ENCODE measurements around the gene BMAL1. TPM values are rescaled to one million over a fixed set of nuclear protein-coding genes. Genes with fewer than 3 reads are reported as not detected.

Gene BMAL1
- total RNA-seq, 2 experiments from 2014 or later: 36.0 to 41.0 TPM

GRCh38 chr11:13332124-13332523 lies 54.5 kb downstream of the BMAL1 start:
- POLR2A ChIA-PET: interaction anchor here (1.5 kb wide), 1 partner anchor 54 kb away, joined by 4 read pairs; no protein-coding TSS in a partner anchor
- peaks cover 25% of the 10 kb centered on the region for H3K36me3 Mint-ChIP-seq (ENCODE audit: low read depth)
- no peak overlapping the region for H3K27ac Mint-ChIP-seq
- H3K9me3 Mint-ChIP-seq: no peaks in the 10 kb centered on the region
- H3K4me1 Mint-ChIP-seq: peaks cover 51% of the 10 kb centered on the region
- H3K27me3 Mint-ChIP-seq: no peaks in the 10 kb centered on the region
- CTCF ChIA-PET: interaction anchor here (1.0 to 2.0 kb wide), 3 partner anchors 11 to 122 kb away, joined by 3 to 5 read pairs (median 3); no protein-coding TSS in a partner anchor
- no peak for DNase-seq
- no peak overlapping the region for H3K4me3 Mint-ChIP-seq

DNA sequence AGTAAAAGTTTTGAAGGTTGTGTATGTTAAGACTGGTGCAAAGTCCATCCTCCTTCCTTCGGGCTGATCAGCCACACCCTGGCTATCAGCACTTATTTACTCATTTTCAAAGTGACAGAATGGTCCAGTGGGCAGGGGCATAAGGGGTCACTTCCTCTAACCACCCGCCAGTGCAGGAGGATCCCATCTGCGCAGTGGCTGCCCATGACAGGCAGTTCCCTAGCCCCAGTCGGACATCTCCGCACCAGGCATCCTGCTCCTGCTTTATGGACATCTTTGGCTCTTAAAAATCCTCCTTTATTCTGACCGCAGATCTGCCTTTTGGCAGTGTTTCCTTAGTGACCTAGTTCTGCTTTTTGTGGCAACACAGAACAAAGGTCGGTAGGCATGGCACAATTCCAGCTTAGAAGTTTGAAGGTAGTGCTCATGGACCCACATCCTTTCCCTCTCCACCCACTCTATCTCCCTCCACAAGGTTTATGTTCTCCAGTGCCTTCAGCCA lies 55.9 kb downstream of the BMAL1 start:
- peaks cover 59% of the 10 kb centered on the region for H3K4me1 Mint-ChIP-seq
- DNase-seq: no peak
- peaks cover 14% of the 10 kb centered on the region for H3K36me3 Mint-ChIP-seq (ENCODE audit: low read depth)
- POLR2A ChIA-PET: no interaction called here
- CTCF ChIA-PET: interaction anchor here (1.4 to 2.0 kb wide), 2 partner anchors 10 to 85 kb away, joined by 3 to 5 read pairs; no protein-coding TSS in a partner anchor
- H3K27ac Mint-ChIP-seq: no peak overlapping the region
- H3K9me3 Mint-ChIP-seq: no peaks in the 10 kb centered on the region
- H3K27me3 Mint-ChIP-seq: no peaks in the 10 kb centered on the region
- no peak overlapping the region for H3K4me3 Mint-ChIP-seq

DNA sequence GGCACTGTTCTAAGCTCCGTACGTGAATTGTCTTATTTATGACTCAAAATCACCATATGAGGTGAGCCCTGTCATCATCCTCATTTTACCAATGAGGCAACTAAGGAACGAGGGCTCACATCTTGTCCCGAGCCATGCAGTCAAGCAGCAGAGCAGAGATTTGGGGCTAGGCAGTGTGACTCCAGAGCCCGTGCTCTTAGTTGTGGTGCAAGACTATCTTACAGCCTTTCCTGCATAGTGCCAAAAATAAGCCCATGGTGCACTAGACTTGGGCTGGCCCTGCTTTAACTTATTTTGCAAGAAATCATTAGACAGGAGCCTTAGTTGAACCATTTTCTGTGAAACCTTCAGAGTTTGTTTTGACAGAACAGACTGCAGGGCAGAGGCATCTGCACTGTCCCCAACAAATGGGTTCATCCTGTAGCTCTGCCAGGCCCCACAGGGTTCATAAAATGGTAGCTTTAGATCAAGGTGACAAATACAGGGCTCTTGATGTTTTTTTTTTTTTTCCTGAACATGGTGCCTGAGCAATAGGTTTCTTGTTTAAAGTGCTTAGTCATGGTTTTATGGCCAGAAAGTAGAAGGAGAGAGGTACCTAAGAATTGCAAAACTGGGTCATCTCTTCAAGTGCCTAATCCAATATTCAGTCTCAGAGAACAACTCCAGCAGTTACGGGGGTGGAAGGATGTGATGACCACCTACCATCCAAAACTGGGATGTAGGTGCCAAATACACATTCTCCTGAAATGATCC lies 56.6 kb downstream of the BMAL1 start:
- Mint-ChIP-seq H3K27me3 (no peaks in the 10 kb centered on the region), H3K27ac (peak overlapping the region; percentile 14)

GRCh38 chr11:13335319-13335718 lies 57.7 kb downstream of the BMAL1 start:
- DNase-seq: peak; percentile 74
- no peaks in the 10 kb centered on the region for H3K27me3 Mint-ChIP-seq
- CTCF ChIA-PET: interaction anchor here (0.6 to 4.2 kb wide), 30 partner anchors 8 to 639 kb away, joined by 3 to 35 read pairs (median 6); partner anchors contain the start of gene BTBD10
- POLR2A ChIA-PET: interaction anchor here (0.8 to 1.1 kb wide), 5 partner anchors 56 to 129 kb away, joined by 3 to 4 read pairs (median 3); no protein-coding TSS in a partner anchor
- H3K4me1 Mint-ChIP-seq: peaks cover 68% of the 10 kb centered on the region
- H3K4me3 Mint-ChIP-seq: no peak overlapping the region
- no peak overlapping the region for H3K27ac Mint-ChIP-seq
- H3K36me3 Mint-ChIP-seq (ENCODE audit: low read depth): peaks cover 3% of the 10 kb centered on the region
- H3K9me3 Mint-ChIP-seq: no peaks in the 10 kb centered on the region

More for the DNA sequence above, 56.6 kb downstream of the BMAL1 start:
- Mint-ChIP-seq H3K36me3 (ENCODE audit: low read depth) (peaks cover 9% of the 10 kb centered on the region), H3K4me1 (peaks cover 66% of the 10 kb centered on the region), H3K4me3 (no peak overlapping the region), H3K9me3 (no peaks in the 10 kb centered on the region)
- CTCF ChIA-PET: interaction anchor here (0.9 to 4.2 kb wide), 10 partner anchors 8 to 126 kb away, joined by 3 to 35 read pairs (median 6); no protein-coding TSS in a partner anchor
- no peak for DNase-seq
- POLR2A ChIA-PET: no interaction called here

GRCh38 chr11:13336246-13336878 lies 58.8 kb downstream of the BMAL1 start:
- H3K27ac Mint-ChIP-seq: no peak overlapping the region
- POLR2A ChIA-PET: interaction anchor here (1.0 kb wide), 1 partner anchor 58 kb away, joined by 3 read pairs; no protein-coding TSS in a partner anchor
- CTCF ChIA-PET: interaction anchor here (0.5 to 4.2 kb wide), 20 partner anchors 9 to 370 kb away, joined by 3 to 35 read pairs (median 8); no protein-coding TSS in a partner anchor
- H3K4me1 Mint-ChIP-seq: peaks cover 77% of the 10 kb centered on the region
- H3K27me3 Mint-ChIP-seq: no peaks in the 10 kb centered on the region
- no peaks in the 10 kb centered on the region for H3K9me3 Mint-ChIP-seq
- peaks cover 8% of the 10 kb centered on the region for H3K36me3 Mint-ChIP-seq (ENCODE audit: low read depth)
- no peak overlapping the region for H3K4me3 Mint-ChIP-seq
- DNase-seq: no peak

- no peaks in the 10 kb centered on the region for H3K9me3 Mint-ChIP-seq
- no peak for DNase-seq
- H3K27me3 Mint-ChIP-seq: no peaks in the 10 kb centered on the region
- H3K36me3 Mint-ChIP-seq (ENCODE audit: low read depth): peaks cover 10% of the 10 kb centered on the region
- H3K4me1 Mint-ChIP-seq: peaks cover 67% of the 10 kb centered on the region
- ChIA-PET CTCF (interaction anchor here (0.9 to 4.2 kb wide), 7 partner anchors 18 to 128 kb away, joined by 3 to 35 read pairs (median 6); no protein-coding TSS in a partner anchor), POLR2A (interaction anchor here (0.9 to 4.0 kb wide), 7 partner anchors 12 to 130 kb away, joined by 3 to 29 read pairs (median 9); partner anchors contain the start of genes BMAL1 and BTBD10)
- peak overlapping the region; percentile 86 for H3K27ac Mint-ChIP-seq
- peak overlapping the region; percentile 78 for H3K4me3 Mint-ChIP-seq
These were observed 60.4 kb downstream of the BMAL1 start for GRCh38 chr11:13338019-13338426.

- ChIA-PET POLR2A (interaction anchor here (0.9 to 4.0 kb wide), 10 partner anchors 9 to 130 kb away, joined by 3 to 29 read pairs (median 5); partner anchors contain the start of genes BMAL1 and BTBD10), CTCF (interaction anchor here (0.9 to 4.2 kb wide), 8 partner anchors 19 to 129 kb away, joined by 3 to 35 read pairs (median 5); no protein-coding TSS in a partner anchor)
- H3K27ac Mint-ChIP-seq: peak overlapping the region; percentile 86
- H3K4me3 Mint-ChIP-seq: peak overlapping the region; percentile 78
- H3K9me3 Mint-ChIP-seq: no peaks in the 10 kb centered on the region
- DNase-seq: peak; percentile 44
- no peaks in the 10 kb centered on the region for H3K27me3 Mint-ChIP-seq
- peaks cover 10% of the 10 kb centered on the region for H3K36me3 Mint-ChIP-seq (ENCODE audit: low read depth)
- H3K4me1 Mint-ChIP-seq: peaks cover 61% of the 10 kb centered on the region
These were observed 61.0 kb downstream of the BMAL1 start for GRCh38 chr11:13338427-13339069.

DNA sequence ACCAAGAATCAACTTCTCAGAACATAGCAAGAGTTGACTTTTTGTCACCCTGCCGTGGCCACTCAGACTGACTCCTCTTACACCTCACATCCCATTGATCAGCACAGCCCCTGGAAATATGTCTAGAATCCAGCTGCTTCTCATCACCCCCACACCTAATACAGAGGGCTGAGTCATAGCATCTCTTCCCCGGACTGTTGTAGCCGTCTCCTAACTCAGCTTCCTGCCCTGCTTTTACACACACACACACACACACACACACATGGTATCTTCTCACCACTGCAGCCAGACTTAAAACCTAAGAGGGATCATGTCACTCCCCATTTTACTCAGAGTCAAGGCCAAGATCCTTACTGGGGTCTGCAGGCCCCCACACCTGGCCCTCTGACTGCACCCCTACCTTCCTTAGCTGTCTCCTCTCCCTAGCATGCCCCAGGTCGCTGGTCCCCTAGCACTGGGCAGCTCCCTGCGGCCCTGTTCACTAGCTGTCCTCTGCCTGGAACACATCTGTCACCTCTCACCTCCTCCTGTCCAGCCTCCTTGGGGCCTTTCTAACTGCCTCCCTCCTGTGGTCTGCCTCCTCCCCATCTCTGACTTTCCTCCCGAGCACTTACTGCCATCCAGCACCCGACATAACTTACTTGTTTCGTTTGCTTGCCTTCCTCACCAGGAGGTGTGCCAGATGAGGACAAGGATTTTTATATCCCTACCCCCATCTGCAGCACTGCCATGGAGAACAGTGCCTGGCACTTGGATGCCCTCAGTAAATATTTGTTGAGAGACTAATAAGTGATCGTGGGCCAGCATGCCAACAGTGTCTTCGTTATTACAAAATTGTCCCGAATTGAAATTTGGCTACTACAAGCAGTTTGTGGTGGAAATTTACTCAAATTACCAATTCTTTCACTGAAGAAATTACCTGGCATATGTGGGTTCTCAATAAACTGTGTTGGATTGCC lies 61.9 kb downstream of the BMAL1 start:
- H3K9me3 Mint-ChIP-seq: no peaks in the 10 kb centered on the region
- ChIA-PET CTCF (interaction anchor here (1.4 to 2.8 kb wide), 2 partner anchors 60 to 101 kb away, joined by 4 to 14 read pairs; no protein-coding TSS in a partner anchor), POLR2A (interaction anchor here (1.0 to 4.0 kb wide), 6 partner anchors 8 to 125 kb away, joined by 4 to 29 read pairs (median 8); partner anchors contain the start of genes BMAL1 and BTBD10)
- peaks cover 11% of the 10 kb centered on the region for H3K36me3 Mint-ChIP-seq (ENCODE audit: low read depth)
- H3K4me1 Mint-ChIP-seq: peaks cover 55% of the 10 kb centered on the region
- DNase-seq: peak; percentile 62
- H3K27me3 Mint-ChIP-seq: no peaks in the 10 kb centered on the region
- peak overlapping the region; percentile 28 for H3K4me3 Mint-ChIP-seq
- H3K27ac Mint-ChIP-seq: peak overlapping the region; percentile 86

GRCh38 chr11:13341026-13341425 lies 63.4 kb downstream of the BMAL1 start:
- Mint-ChIP-seq H3K27ac (no peak overlapping the region), H3K4me3 (no peak overlapping the region), H3K9me3 (no peaks in the 10 kb centered on the region), H3K27me3 (no peaks in the 10 kb centered on the region), H3K4me1 (peaks cover 52% of the 10 kb centered on the region), H3K36me3 (ENCODE audit: low read depth) (peaks cover 11% of the 10 kb centered on the region)
- ChIA-PET POLR2A (interaction anchor here (4.0 kb wide), 1 partner anchor 62 kb away, joined by 29 read pairs; the partner anchor contains the start of gene BMAL1), CTCF (interaction anchor here (1.1 kb wide), 1 partner anchor 377 kb away, joined by 4 read pairs; no protein-coding TSS in a partner anchor)
- DNase-seq: no peak

DNA sequence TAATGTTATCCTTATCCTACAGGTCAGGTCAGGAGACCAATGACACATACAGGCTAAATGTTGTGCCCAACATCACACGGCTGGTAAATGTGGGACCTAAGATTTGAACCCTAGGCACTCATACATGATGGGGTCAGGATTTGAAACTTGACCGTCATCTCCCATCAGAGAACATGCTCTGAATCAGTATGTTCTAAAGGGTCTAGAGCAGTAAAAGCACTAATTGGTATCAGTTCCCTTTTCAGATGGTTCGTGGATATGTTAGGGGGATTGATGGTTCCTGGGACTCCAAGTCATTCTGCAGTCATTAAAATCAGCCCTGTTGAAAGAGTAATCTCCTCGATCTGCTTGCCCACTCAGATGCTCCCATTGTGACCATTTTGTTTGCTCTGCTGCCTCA lies 65.5 kb downstream of the BMAL1 start:
- POLR2A ChIA-PET: no interaction called here
- no peak overlapping the region for H3K4me3 Mint-ChIP-seq
- H3K27me3 Mint-ChIP-seq: no peaks in the 10 kb centered on the region
- H3K4me1 Mint-ChIP-seq: peaks cover 45% of the 10 kb centered on the region
- H3K36me3 Mint-ChIP-seq (ENCODE audit: low read depth): peaks cover 11% of the 10 kb centered on the region
- no peak for DNase-seq
- H3K9me3 Mint-ChIP-seq: no peaks in the 10 kb centered on the region
- CTCF ChIA-PET: interaction anchor here (0.7 to 2.3 kb wide), 13 partner anchors 8 to 160 kb away, joined by 3 to 11 read pairs (median 4); no protein-coding TSS in a partner anchor
- no peak overlapping the region for H3K27ac Mint-ChIP-seq
